Medulla oblongata (tissue), 1 donor: Measurements from ENCODE around the gene C3orf85.
A peak's percentile ranks its signal among the peaks of the same experiment; 100 is the strongest.

Source experiments
- DNase-seq: peaks from one replicate; pipeline ENCODE4 v3.0.0-alpha.2; 2015; ENCODE audit errors: extremely low spot score

Gene C3orf85

GRCh38 chr3:109152320-109152719, 15.8 kb downstream of the C3orf85 start:
- no peak for DNase-seq

GRCh38 chr3:109154979-109155378, 18.5 kb downstream of the C3orf85 start:
- DNase-seq = no peak

GRCh38 chr3:109155828-109156227, 19.3 kb downstream of the C3orf85 start:
- DNase-seq = no peak

GRCh38 chr3:109161487-109162123, 25.1 kb downstream of the C3orf85 start:
- no peak for DNase-seq

- DNase-seq = no peak
Measured at GRCh38 chr3:109165905-109166304, 29.4 kb downstream of the C3orf85 start.

GRCh38 chr3:109171479-109171878, 35.0 kb downstream of the C3orf85 start:
- DNase-seq = no peak

- no peak for DNase-seq
Measured at GRCh38 chr3:109175411-109175810, 38.9 kb downstream of the C3orf85 start.

GRCh38 chr3:109176726-109177125, 40.2 kb downstream of the C3orf85 start:
- DNase-seq = no peak

GRCh38 chr3:109177908-109178307, 41.4 kb downstream of the C3orf85 start:
- DNase-seq = no peak

GRCh38 chr3:109178708-109179107, 42.2 kb downstream of the C3orf85 start:
- DNase-seq = peak; percentile 35

GRCh38 chr3:109184726-109185125, 48.2 kb downstream of the C3orf85 start:
- no peak for DNase-seq

- no peak for DNase-seq
Measured at GRCh38 chr3:109187390-109187789, 50.9 kb downstream of the C3orf85 start.

GRCh38 chr3:109188741-109189140, 52.2 kb downstream of the C3orf85 start:
- peak; percentile 4 for DNase-seq

GRCh38 chr3:109191421-109191820, 54.9 kb downstream of the C3orf85 start:
- no peak for DNase-seq

- no peak for DNase-seq
Measured at GRCh38 chr3:109195815-109196214, 59.3 kb downstream of the C3orf85 start.
